Brain microvascular endothelial cell (primary cell): ENCODE data around the gene PIH1D1.

ENCODE experiments used
- DNase-seq: peaks from one replicate; pipeline ENCODE4 v3.0.0-alpha.2; 2020
- H3K27ac ChIP-seq: fragments of 250-450 bp; sonication (Bioruptor Pico); 2 replicates; pipeline ENCODE4 v1.5.1; 2020; ENCODE audit warnings: mild to moderate bottlenecking, moderate library complexity
- H3K27me3 ChIP-seq: fragments of 250-450 bp; sonication (Bioruptor Pico); replicated peaks from 2 replicates; pipeline ENCODE4 v1.5.1; 2020; ENCODE audit warnings: mild to moderate bottlenecking
- H3K36me3 ChIP-seq: fragments of 250-450 bp; sonication (Bioruptor Pico); replicated peaks from 2 replicates; pipeline ENCODE4 v1.5.1; 2020; ENCODE audit warnings: mild to moderate bottlenecking
- H3K4me3 ChIP-seq: 2 replicates; pipeline ENCODE4 v1.5.1; 2011; ENCODE audit warnings: low read depth, mild to moderate bottlenecking, control low read depth, low read length, moderate library complexity
- in situ Hi-C: cut with HindIII; loops from 2 replicates; pipeline ENCODE4 v1.10.0; 2017; ENCODE audit warnings: low sequenced_read_pairs, low pct_ligation_motif_present
- TF ChIP-seq, protein P1 (sequence below): IDR thresholded peaks from 2 replicates; pipeline ENCODE4 v1.5.1; 2011; ENCODE audit warnings: low read depth, mild to moderate bottlenecking, moderate library complexity, low read length, control low read depth, inconsistent platforms; ENCODE audit errors: missing control alignments

Gene PIH1D1

DNA sequence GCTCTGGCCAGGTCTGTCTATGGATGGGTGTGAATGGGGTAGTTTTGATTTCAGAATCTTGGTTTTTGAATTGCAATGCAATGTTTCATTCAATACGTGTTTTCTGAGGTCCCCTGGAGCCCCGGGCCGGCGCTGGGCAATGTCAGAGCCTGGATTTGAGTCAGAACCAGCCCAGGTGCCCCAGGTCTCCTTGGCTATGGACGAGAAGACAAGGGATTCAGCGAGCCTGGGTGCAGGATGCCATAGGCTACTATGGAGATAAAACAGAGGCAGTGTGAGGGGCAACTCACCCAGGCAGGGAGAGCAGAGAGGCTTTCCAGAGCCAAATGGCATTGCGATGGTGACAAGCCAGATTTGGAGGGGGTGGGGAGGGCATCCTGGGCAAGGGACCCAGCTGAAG lies 34.6 kb upstream of the PIH1D1 start:
- Histone ChIP-seq H3K36me3 (peaks cover 37% of the 10 kb centered on the region), H3K27me3 (no peaks in the 10 kb centered on the region), H3K4me3 (no peak overlapping the region), H3K27ac (no peak overlapping the region)
- in situ Hi-C loops, result no loop called here
- TF ChIP-seq, protein P1, sequence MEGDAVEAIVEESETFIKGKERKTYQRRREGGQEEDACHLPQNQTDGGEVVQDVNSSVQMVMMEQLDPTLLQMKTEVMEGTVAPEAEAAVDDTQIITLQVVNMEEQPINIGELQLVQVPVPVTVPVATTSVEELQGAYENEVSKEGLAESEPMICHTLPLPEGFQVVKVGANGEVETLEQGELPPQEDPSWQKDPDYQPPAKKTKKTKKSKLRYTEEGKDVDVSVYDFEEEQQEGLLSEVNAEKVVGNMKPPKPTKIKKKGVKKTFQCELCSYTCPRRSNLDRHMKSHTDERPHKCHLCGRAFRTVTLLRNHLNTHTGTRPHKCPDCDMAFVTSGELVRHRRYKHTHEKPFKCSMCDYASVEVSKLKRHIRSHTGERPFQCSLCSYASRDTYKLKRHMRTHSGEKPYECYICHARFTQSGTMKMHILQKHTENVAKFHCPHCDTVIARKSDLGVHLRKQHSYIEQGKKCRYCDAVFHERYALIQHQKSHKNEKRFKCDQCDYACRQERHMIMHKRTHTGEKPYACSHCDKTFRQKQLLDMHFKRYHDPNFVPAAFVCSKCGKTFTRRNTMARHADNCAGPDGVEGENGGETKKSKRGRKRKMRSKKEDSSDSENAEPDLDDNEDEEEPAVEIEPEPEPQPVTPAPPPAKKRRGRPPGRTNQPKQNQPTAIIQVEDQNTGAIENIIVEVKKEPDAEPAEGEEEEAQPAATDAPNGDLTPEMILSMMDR, result no peak
- DNase-seq, result no peak

DNA sequence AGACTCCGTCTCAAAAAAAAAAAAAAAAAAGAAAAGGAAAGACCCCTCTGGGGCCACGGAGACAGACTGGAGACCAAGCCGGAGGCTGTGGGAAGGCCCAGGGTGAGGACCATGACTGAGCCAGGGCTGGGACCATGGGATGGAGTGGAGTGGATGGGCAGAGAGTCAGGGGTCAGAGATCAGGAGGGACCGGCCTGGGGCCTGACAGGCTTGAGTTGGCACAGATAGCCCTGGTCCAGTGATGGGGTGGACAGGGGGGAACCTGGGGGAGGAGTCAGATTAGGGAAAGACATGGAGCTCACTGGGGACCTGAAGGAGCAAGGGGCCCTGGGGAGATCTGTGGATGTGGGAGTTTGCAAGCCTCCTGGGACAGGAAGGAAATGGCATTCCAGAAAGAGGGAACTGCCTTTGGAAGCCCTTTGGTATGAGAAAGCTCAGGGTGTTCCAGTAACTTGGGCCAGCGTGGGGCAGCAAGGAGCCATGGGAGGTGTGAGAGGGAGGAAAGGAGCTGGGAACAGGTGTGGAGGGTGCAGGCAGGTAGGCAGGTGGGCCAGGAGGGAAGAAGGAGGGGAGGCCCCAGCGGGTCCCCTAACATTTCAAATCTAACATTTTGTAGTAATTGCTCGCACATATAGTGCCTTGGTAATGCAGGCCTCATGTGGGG lies 29.5 kb upstream of the PIH1D1 start:
- Histone ChIP-seq H3K36me3 (no peaks in the 10 kb centered on the region), H3K4me3 (no peak overlapping the region), H3K27ac (no peak overlapping the region), H3K27me3 (no peaks in the 10 kb centered on the region)
- no peak for DNase-seq
- TF ChIP-seq, protein P1, result no peak
- in situ Hi-C loops, result no loop called here

- TF ChIP-seq, protein P1, result no peak
- DNase-seq, result no peak
- H3K36me3 ChIP-seq, result no peaks in the 10 kb centered on the region
- in situ Hi-C loops, result no loop called here
- no peak overlapping the region for H3K27ac ChIP-seq
- no peaks in the 10 kb centered on the region for H3K27me3 ChIP-seq
- no peak overlapping the region for H3K4me3 ChIP-seq
Measured at GRCh38 chr19:49479975-49480628, 28.5 kb upstream of the PIH1D1 start.

DNA sequence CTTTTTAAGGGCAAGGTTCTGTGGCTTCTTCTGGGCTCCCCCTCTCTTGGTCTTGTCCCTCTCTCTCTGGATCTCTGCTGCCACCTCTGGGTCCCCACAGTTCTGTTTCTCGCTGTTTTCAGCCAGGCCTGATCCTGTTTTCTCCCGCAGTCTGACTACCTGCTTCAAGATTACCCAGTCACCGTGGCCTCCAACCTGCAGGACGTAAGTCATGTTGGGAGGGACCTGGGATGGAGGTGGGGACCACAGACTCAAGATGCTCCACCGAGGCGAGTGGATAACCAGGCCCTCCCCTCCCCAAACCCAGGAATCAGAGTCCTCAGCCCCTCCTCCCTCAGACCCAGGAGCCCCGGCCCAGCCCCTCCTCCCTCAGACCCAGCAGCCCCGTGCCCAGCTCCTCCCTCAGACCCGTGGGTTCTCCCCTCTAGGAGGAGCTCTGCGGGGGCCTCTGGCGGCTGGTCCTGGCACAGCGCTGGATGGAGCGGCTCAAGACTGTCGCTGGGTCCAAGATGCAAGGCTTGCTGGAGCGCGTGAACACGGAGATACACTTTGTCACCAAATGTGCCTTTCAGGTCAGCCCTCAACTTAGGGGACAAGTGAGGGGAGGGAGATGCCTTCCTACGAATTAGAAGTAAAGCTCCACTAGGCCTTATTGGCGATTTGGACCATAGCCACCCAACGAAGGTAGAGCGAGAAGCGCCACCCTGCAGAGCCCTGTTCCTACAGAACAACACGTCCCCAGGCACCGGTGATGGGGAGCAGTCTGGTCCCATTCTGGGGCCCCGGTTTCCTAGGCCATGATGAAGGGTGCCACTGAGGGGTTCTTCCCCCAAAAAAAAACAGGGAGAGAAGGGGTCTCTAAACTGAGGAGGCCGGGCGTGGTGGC lies 24.6 kb upstream of the PIH1D1 start:
- H3K27me3 ChIP-seq, result no peaks in the 10 kb centered on the region
- in situ Hi-C loops, result no loop called here
- H3K4me3 ChIP-seq, result no peak overlapping the region
- DNase-seq, result no peak
- TF ChIP-seq, protein P1, result peak; percentile 83
- no peaks in the 10 kb centered on the region for H3K36me3 ChIP-seq
- no peak overlapping the region for H3K27ac ChIP-seq

DNA sequence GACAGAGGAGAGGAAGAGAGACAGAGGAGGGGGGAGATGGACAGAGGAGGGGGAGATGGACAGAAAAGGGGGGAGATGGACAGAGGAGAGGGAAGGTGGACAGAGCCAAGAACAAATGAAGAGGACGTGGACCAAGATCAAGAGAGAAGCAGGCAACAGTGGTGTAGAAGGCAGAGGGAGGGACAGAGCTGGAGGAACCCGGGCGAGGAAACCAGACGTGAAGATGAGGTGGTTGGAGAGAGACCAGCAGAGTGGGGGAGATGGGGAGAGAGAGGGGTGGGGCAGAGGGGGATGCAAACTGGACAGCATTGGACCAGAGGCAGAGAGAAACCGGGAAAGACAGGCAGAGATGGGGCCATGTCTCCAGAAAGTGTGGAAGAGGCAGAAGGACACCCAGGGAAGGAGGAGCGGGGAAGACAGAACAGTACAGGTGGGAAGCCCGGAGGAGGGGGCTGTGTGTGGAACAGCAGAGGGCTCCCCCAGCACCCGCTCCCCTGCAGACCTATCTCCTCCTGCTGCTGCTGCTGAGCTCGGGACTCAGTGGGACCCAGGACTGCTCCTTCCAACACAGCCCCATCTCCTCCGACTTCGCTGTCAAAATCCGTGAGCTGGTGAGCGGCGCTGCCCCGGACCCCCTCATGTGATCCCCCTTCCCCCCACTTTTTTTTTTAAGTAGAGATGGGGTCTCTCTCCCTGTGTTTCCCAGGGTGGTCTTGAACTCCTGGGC lies 23.7 kb upstream of the PIH1D1 start:
- no peaks in the 10 kb centered on the region for H3K27me3 ChIP-seq
- no peak overlapping the region for H3K27ac ChIP-seq
- TF ChIP-seq, protein P1, result no peak
- H3K4me3 ChIP-seq, result no peak overlapping the region
- in situ Hi-C loops, result no loop called here
- no peak for DNase-seq
- no peaks in the 10 kb centered on the region for H3K36me3 ChIP-seq
